Glutamatergic neuron (in vitro differentiated cells): ENCODE measurements around the gene ELSPBP1. TPM values are rescaled to one million over a fixed set of nuclear protein-coding genes. Genes with fewer than 3 reads are reported as not detected.
"Not testable (repeated sequence)": the region's sequence is repeated elsewhere in the genome, so short reads cannot be mapped to it uniquely, and the experiment has no call there.

Source experiments
- DNase-seq: peaks from one replicate; pipeline ENCODE4 v3.0.0; 2022
- H3K27ac Mint-ChIP-seq: one replicate; pipeline ENCODE4 v1.8.0; 2020; ENCODE audit warnings: mild to moderate bottlenecking, mixed read lengths, inconsistent platforms; ENCODE audit not compliant: unreplicated experiment
- H3K27me3 Mint-ChIP-seq: one replicate; pipeline ENCODE4 v1.8.0; 2020; ENCODE audit warnings: mild to moderate bottlenecking, moderate library complexity, mixed read lengths, inconsistent platforms; ENCODE audit not compliant: unreplicated experiment
- H3K36me3 Mint-ChIP-seq: one replicate; pipeline ENCODE4 v1.8.0; 2020; ENCODE audit warnings: mild to moderate bottlenecking, mixed read lengths, inconsistent platforms; ENCODE audit not compliant: unreplicated experiment
- H3K4me1 Mint-ChIP-seq: one replicate; pipeline ENCODE4 v1.8.0; 2020; ENCODE audit warnings: mild to moderate bottlenecking, low read depth, mixed read lengths, inconsistent platforms; ENCODE audit not compliant: unreplicated experiment
- H3K4me3 Mint-ChIP-seq: one replicate; pipeline ENCODE4 v1.8.0; 2020; ENCODE audit warnings: mild to moderate bottlenecking, mixed read lengths, inconsistent platforms; ENCODE audit not compliant: unreplicated experiment
- H3K9me3 Mint-ChIP-seq: one replicate; pipeline ENCODE4 v1.8.0; 2020; ENCODE audit warnings: mild to moderate bottlenecking, moderate library complexity, mixed read lengths, inconsistent platforms; ENCODE audit not compliant: unreplicated experiment
- CTCF ChIP-seq: fragments of 200-600 bp; sonication (generic); IDR thresholded peaks from one replicate; pipeline ENCODE4 v1.5.0; 2021; ENCODE audit not compliant: partially characterized antibody, unreplicated experiment
- total RNA-seq: library from RNA; stranded (reverse); fragmentation: NEBNext Ultra II Directional; extraction: Animal tissue kit (Norgen Biotek cat#: 25700); gene quantifications from one replicate; pipeline ENCODE4 v1.2.1, GENCODE V29; 2021; ENCODE audit not compliant: unreplicated experiment

Gene ELSPBP1
- total RNA-seq, 1 donor from 2014 or later = not detected

GRCh38 chr19:48064509-48064908 is 70.1 kb downstream of the ELSPBP1 start:
- no peak overlapping the region for H3K4me3 Mint-ChIP-seq
- no peak for TF ChIP-seq CTCF
- H3K4me1 Mint-ChIP-seq = no peaks in the 10 kb centered on the region
- DNase-seq = no peak
- no peaks in the 10 kb centered on the region for H3K36me3 Mint-ChIP-seq
- H3K9me3 Mint-ChIP-seq = no peaks in the 10 kb centered on the region
- H3K27ac Mint-ChIP-seq = no peak overlapping the region
- H3K27me3 Mint-ChIP-seq = peaks cover 3% of the 10 kb centered on the region

DNA sequence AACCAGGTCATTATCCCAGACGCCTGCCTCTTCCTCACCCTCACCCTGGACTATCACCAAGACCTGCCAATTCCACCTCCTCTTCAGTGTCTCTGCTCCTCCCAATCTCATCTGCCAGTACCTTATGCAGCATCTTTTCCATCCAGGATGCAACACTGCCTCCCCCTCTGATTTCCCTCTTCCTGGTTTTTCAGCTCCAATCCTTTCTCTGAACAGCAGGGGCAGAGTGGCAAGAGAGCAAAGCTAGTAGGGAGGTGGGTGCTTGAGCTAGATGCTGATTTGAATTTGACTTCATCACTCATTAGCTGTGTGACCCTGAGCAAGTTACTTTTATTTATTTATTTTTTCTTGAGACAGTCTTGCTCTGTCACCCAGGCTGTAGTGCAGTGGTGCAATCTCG is 75.0 kb downstream of the ELSPBP1 start:
- DNase-seq = no peak
- TF ChIP-seq CTCF = no peak
- Mint-ChIP-seq H3K4me3 (no peak overlapping the region), H3K27ac (no peak overlapping the region), H3K9me3 (peaks cover 2% of the 10 kb centered on the region), H3K4me1 (no peaks in the 10 kb centered on the region), H3K27me3 (peaks cover 6% of the 10 kb centered on the region), H3K36me3 (no peaks in the 10 kb centered on the region)

GRCh38 chr19:48070177-48070769 is 75.8 kb downstream of the ELSPBP1 start:
- not testable (repeated sequence) for DNase-seq, H3K4me3 Mint-ChIP-seq, H3K9me3 Mint-ChIP-seq, H3K27me3 Mint-ChIP-seq, H3K36me3 Mint-ChIP-seq, H3K4me1 Mint-ChIP-seq, H3K27ac Mint-ChIP-seq

Other genes starting within 250 kb of the ELSPBP1 start
- 163 TPM for gene NOP53, start 249.1 kb upstream of the ELSPBP1 start, total RNA-seq
- 291 TPM for gene SELENOW, start 215.9 kb upstream of the ELSPBP1 start, total RNA-seq
- not detected for gene TPRX1, start 190.1 kb upstream of the ELSPBP1 start, total RNA-seq
- gene CRX, start 172.7 kb upstream of the ELSPBP1 start, total RNA-seq = not detected
- not detected for gene TPRX2, start 135.4 kb upstream of the ELSPBP1 start, total RNA-seq
- gene SULT2A1, start 108.3 kb upstream of the ELSPBP1 start, total RNA-seq = not detected
- gene BSPH1, start 2.5 kb upstream of the ELSPBP1 start, total RNA-seq = not detected
- not detected for gene CABP5, start 49.4 kb downstream of the ELSPBP1 start, total RNA-seq
- gene PLA2G4C, start 116.2 kb downstream of the ELSPBP1 start, total RNA-seq = 2.5 TPM
- gene LIG1, start 175.7 kb downstream of the ELSPBP1 start, total RNA-seq = 16.9 TPM
- 6.7 TPM for gene ZSWIM9, start 176.0 kb downstream of the ELSPBP1 start, total RNA-seq